ENCODE measurements around the gene ARL8B.

- TF ChIP-seq CTCF (IDR thresholded peaks at IDR 0.05) (no peak), EZH2 (IDR thresholded peaks at IDR 0.05; ENCODE audit: borderline replicate concordance, insufficient read depth, low read depth, low read length, poor library complexity, severe bottlenecking) (no peak)
Observed at GRCh38 chr3:5145120-5145519, 23.0 kb downstream of the ARL8B start.
